ENCODE measurements around the gene CCDC148. TPM values are rescaled to one million over a fixed set of nuclear protein-coding genes. Genes with fewer than 3 reads are reported as not detected.

CCDC148 gene
- total RNA-seq, 1 experiment from 2014 or later = not detected

GRCh38 chr2:158213773-158214172 is 242.8 kb downstream of the CCDC148 start:
- Histone ChIP-seq H3K9ac (ENCODE audit: low read length) (no peak overlapping the region), H3K27ac (ENCODE audit: low read length) (no peak overlapping the region), H2AFZ (ENCODE audit: low read length) (no peak overlapping the region), H3K4me3 (ENCODE audit: low read length) (no peak overlapping the region), H3K27me3 (ENCODE audit: low read length) (no peaks in the 10 kb centered on the region), H3K9me3 (ENCODE audit: low read length) (no peaks in the 10 kb centered on the region), H4K20me1 (ENCODE audit: insufficient read depth, low read depth, low read length) (no peaks in the 10 kb centered on the region), H3K4me1 (ENCODE audit: low read length) (no peaks in the 10 kb centered on the region), H3K36me3 (ENCODE audit: insufficient read depth, low read length) (no peaks in the 10 kb centered on the region), H3K9me2 (replicated peaks; ENCODE audit: insufficient read depth, low read length) (no peaks in the 10 kb centered on the region), H3K4me2 (ENCODE audit: low read depth, low read length, poor library complexity, severe bottlenecking) (no peak overlapping the region), H3K79me2 (ENCODE audit: low read length) (no peaks in the 10 kb centered on the region)
- DNase-seq = no peak

- Histone ChIP-seq H3K4me2 (ENCODE audit: low read depth, low read length, poor library complexity, severe bottlenecking) (no peak overlapping the region), H3K4me3 (ENCODE audit: low read length) (no peak overlapping the region), H3K9me2 (replicated peaks; ENCODE audit: insufficient read depth, low read length) (no peaks in the 10 kb centered on the region), H2AFZ (ENCODE audit: low read length) (no peak overlapping the region), H3K9ac (ENCODE audit: low read length) (no peak overlapping the region), H3K79me2 (ENCODE audit: low read length) (no peaks in the 10 kb centered on the region), H4K20me1 (ENCODE audit: insufficient read depth, low read depth, low read length) (no peaks in the 10 kb centered on the region), H3K27me3 (ENCODE audit: low read length) (no peaks in the 10 kb centered on the region), H3K27ac (ENCODE audit: low read length) (no peak overlapping the region), H3K9me3 (ENCODE audit: low read length) (no peaks in the 10 kb centered on the region), H3K36me3 (ENCODE audit: insufficient read depth, low read length) (no peaks in the 10 kb centered on the region), H3K4me1 (ENCODE audit: low read length) (no peaks in the 10 kb centered on the region)
- no peak for DNase-seq
These were observed 244.3 kb downstream of the CCDC148 start for GRCh38 chr2:158212301-158212700.

- H3K9me3 ChIP-seq (ENCODE audit: low read length) = no peaks in the 10 kb centered on the region
- H3K4me1 ChIP-seq (ENCODE audit: low read length) = no peaks in the 10 kb centered on the region
- no peak for DNase-seq
- H3K27me3 ChIP-seq (ENCODE audit: low read length) = no peaks in the 10 kb centered on the region
- H3K27ac ChIP-seq (ENCODE audit: low read length) = no peak overlapping the region
- H3K4me3 ChIP-seq (ENCODE audit: low read length) = no peak overlapping the region
- H3K36me3 ChIP-seq (ENCODE audit: insufficient read depth, low read length) = no peaks in the 10 kb centered on the region
- H3K9ac ChIP-seq (ENCODE audit: low read length) = no peak overlapping the region
- H3K9me2 ChIP-seq (replicated peaks; ENCODE audit: insufficient read depth, low read length) = no peaks in the 10 kb centered on the region
- no peaks in the 10 kb centered on the region for H3K79me2 ChIP-seq (ENCODE audit: low read length)
- no peak overlapping the region for H2AFZ ChIP-seq (ENCODE audit: low read length)
- H4K20me1 ChIP-seq (ENCODE audit: insufficient read depth, low read depth, low read length) = no peaks in the 10 kb centered on the region
- H3K4me2 ChIP-seq (ENCODE audit: low read depth, low read length, poor library complexity, severe bottlenecking) = no peak overlapping the region
These were observed 245.1 kb downstream of the CCDC148 start for GRCh38 chr2:158211502-158211901.

- Histone ChIP-seq H4K20me1 (ENCODE audit: insufficient read depth, low read depth, low read length) (no peaks in the 10 kb centered on the region), H3K9me2 (replicated peaks; ENCODE audit: insufficient read depth, low read length) (no peaks in the 10 kb centered on the region), H3K27me3 (ENCODE audit: low read length) (no peaks in the 10 kb centered on the region), H3K9me3 (ENCODE audit: low read length) (no peaks in the 10 kb centered on the region), H2AFZ (ENCODE audit: low read length) (no peak overlapping the region), H3K9ac (ENCODE audit: low read length) (no peak overlapping the region), H3K27ac (ENCODE audit: low read length) (no peak overlapping the region), H3K4me1 (ENCODE audit: low read length) (no peaks in the 10 kb centered on the region), H3K4me3 (ENCODE audit: low read length) (no peak overlapping the region), H3K79me2 (ENCODE audit: low read length) (no peaks in the 10 kb centered on the region), H3K36me3 (ENCODE audit: insufficient read depth, low read length) (no peaks in the 10 kb centered on the region), H3K4me2 (ENCODE audit: low read depth, low read length, poor library complexity, severe bottlenecking) (no peak overlapping the region)
- no peak for DNase-seq
These were observed 249.2 kb downstream of the CCDC148 start for GRCh38 chr2:158207354-158207753.

- Histone ChIP-seq H3K27ac (ENCODE audit: low read length) (no peak overlapping the region), H3K9ac (ENCODE audit: low read length) (no peak overlapping the region), H2AFZ (ENCODE audit: low read length) (no peak overlapping the region), H3K4me2 (ENCODE audit: low read depth, low read length, poor library complexity, severe bottlenecking) (no peak overlapping the region), H3K27me3 (ENCODE audit: low read length) (no peaks in the 10 kb centered on the region), H3K9me3 (ENCODE audit: low read length) (no peaks in the 10 kb centered on the region), H3K9me2 (replicated peaks; ENCODE audit: insufficient read depth, low read length) (no peaks in the 10 kb centered on the region), H3K4me3 (ENCODE audit: low read length) (no peak overlapping the region), H3K36me3 (ENCODE audit: insufficient read depth, low read length) (no peaks in the 10 kb centered on the region), H4K20me1 (ENCODE audit: insufficient read depth, low read depth, low read length) (no peaks in the 10 kb centered on the region), H3K79me2 (ENCODE audit: low read length) (no peaks in the 10 kb centered on the region), H3K4me1 (ENCODE audit: low read length) (no peaks in the 10 kb centered on the region)
- no peak for DNase-seq
These were observed 251.3 kb downstream of the CCDC148 start for GRCh38 chr2:158205215-158205614.

GRCh38 chr2:158204741-158205165 is 251.8 kb downstream of the CCDC148 start:
- Histone ChIP-seq H3K27me3 (ENCODE audit: low read length) (no peaks in the 10 kb centered on the region), H3K79me2 (ENCODE audit: low read length) (no peaks in the 10 kb centered on the region), H2AFZ (ENCODE audit: low read length) (no peak overlapping the region), H3K4me3 (ENCODE audit: low read length) (no peak overlapping the region), H3K9ac (ENCODE audit: low read length) (no peak overlapping the region), H3K9me3 (ENCODE audit: low read length) (no peaks in the 10 kb centered on the region), H3K36me3 (ENCODE audit: insufficient read depth, low read length) (no peaks in the 10 kb centered on the region), H4K20me1 (ENCODE audit: insufficient read depth, low read depth, low read length) (no peaks in the 10 kb centered on the region), H3K4me1 (ENCODE audit: low read length) (no peaks in the 10 kb centered on the region), H3K9me2 (replicated peaks; ENCODE audit: insufficient read depth, low read length) (no peaks in the 10 kb centered on the region), H3K4me2 (ENCODE audit: low read depth, low read length, poor library complexity, severe bottlenecking) (no peak overlapping the region), H3K27ac (ENCODE audit: low read length) (no peak overlapping the region)
- DNase-seq = no peak

GRCh38 chr2:158202161-158202815 is 254.3 kb downstream of the CCDC148 start:
- no peaks in the 10 kb centered on the region for H3K27me3 ChIP-seq (ENCODE audit: low read length)
- H4K20me1 ChIP-seq (ENCODE audit: insufficient read depth, low read depth, low read length) = no peaks in the 10 kb centered on the region
- H3K9ac ChIP-seq (ENCODE audit: low read length) = no peak overlapping the region
- no peaks in the 10 kb centered on the region for H3K4me1 ChIP-seq (ENCODE audit: low read length)
- no peaks in the 10 kb centered on the region for H3K79me2 ChIP-seq (ENCODE audit: low read length)
- H3K36me3 ChIP-seq (ENCODE audit: insufficient read depth, low read length) = no peaks in the 10 kb centered on the region
- no peak overlapping the region for H3K27ac ChIP-seq (ENCODE audit: low read length)
- no peak for DNase-seq
- H2AFZ ChIP-seq (ENCODE audit: low read length) = no peak overlapping the region
- H3K9me3 ChIP-seq (ENCODE audit: low read length) = no peaks in the 10 kb centered on the region
- no peak overlapping the region for H3K4me2 ChIP-seq (ENCODE audit: low read depth, low read length, poor library complexity, severe bottlenecking)
- H3K4me3 ChIP-seq (ENCODE audit: low read length) = no peak overlapping the region
- no peaks in the 10 kb centered on the region for H3K9me2 ChIP-seq (replicated peaks; ENCODE audit: insufficient read depth, low read length)

- Histone ChIP-seq H3K79me2 (ENCODE audit: low read length) (no peaks in the 10 kb centered on the region), H3K9ac (ENCODE audit: low read length) (no peak overlapping the region), H3K9me2 (replicated peaks; ENCODE audit: insufficient read depth, low read length) (no peaks in the 10 kb centered on the region), H2AFZ (ENCODE audit: low read length) (no peak overlapping the region), H3K4me1 (ENCODE audit: low read length) (no peaks in the 10 kb centered on the region), H3K4me2 (ENCODE audit: low read depth, low read length, poor library complexity, severe bottlenecking) (no peak overlapping the region), H3K27ac (ENCODE audit: low read length) (no peak overlapping the region), H4K20me1 (ENCODE audit: insufficient read depth, low read depth, low read length) (no peaks in the 10 kb centered on the region), H3K36me3 (ENCODE audit: insufficient read depth, low read length) (no peaks in the 10 kb centered on the region), H3K9me3 (ENCODE audit: low read length) (no peaks in the 10 kb centered on the region), H3K4me3 (ENCODE audit: low read length) (no peak overlapping the region), H3K27me3 (ENCODE audit: low read length) (no peaks in the 10 kb centered on the region)
- DNase-seq = no peak
These were observed 256.5 kb downstream of the CCDC148 start for GRCh38 chr2:158199928-158200650.
